NCI-H1930 (cell line): ENCODE results near the gene ZDHHC11B.
"Not testable (repeated sequence)": the region's sequence is repeated elsewhere in the genome, so short reads cannot be mapped to it uniquely, and the experiment has no call there.

Experiments used
- DNase-seq, 2 experiments: peaks; one replicate each; lab custom pipeline; 2025; lab: John Stamatoyannopoulos, UW

The ZDHHC11B gene

DNA sequence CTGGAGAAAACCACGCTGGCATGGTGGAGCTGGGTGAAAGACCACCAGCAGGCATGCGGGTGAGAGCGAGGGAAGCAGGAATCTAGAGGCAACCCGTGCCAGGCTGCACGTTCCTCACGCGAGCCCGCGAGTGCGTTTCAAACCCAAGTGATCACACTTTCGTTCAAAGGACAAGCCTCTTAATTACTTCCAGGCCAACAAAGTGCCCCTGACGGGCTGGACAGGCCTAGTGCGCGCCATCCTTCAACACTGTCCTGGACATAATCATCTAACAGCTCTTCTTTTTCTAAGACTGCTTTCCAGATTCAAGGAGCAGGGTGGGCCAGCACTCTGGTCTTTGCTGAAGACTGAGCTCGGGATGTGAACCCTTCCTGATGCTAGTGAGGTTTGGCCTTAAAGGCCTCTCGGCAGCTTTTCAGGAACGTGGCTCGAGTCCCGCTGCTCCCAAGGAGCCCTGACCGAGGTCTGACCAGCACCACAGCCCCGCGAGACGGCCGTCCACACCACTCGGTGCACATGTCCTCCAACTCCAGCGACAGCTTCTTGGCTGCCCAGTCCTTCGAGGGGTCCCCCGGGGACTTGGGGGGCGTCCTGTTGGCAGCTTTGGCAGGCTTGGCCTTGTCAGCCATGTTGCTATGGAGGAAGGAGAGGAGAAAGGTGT, 14.9 kb downstream of the ZDHHC11B start:
- not testable (repeated sequence) for DNase-seq

DNA sequence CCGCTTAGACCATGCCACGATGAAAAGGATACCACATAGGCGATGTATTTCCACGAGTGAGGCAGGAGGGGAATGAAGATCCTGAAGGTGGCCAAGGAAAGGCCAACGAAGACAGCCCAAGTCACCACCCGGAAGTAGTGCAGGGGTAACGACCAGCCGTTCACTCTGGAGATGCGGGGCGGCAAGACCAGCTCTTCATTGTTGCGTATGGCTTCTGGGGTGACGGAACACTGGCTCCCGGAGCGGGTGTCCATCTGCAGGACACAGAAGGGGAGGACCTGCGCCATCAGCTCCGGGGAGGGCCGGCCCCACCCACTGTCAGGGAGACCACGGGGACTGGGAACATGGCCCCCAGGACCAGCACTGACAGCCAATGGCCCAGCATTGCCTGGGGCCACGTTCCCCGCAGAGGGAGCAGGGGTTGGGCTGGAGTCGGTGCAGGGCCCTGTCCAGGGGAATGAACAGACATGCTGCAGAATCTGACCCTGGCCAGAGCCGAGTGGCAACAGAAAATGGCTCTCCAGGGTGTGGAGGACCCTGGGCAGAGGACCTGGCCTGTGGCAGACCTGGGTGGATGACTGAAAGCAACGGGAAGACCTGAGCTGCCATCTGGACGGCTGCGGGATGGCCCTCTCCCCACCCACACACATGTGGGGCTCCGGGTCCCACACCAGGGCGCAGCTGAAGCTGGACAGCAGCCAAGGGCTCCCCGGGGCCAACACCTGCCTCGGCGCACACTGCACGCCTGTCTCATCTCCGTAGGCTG, 17.7 kb downstream of the ZDHHC11B start:
- DNase-seq: no peak

DNA sequence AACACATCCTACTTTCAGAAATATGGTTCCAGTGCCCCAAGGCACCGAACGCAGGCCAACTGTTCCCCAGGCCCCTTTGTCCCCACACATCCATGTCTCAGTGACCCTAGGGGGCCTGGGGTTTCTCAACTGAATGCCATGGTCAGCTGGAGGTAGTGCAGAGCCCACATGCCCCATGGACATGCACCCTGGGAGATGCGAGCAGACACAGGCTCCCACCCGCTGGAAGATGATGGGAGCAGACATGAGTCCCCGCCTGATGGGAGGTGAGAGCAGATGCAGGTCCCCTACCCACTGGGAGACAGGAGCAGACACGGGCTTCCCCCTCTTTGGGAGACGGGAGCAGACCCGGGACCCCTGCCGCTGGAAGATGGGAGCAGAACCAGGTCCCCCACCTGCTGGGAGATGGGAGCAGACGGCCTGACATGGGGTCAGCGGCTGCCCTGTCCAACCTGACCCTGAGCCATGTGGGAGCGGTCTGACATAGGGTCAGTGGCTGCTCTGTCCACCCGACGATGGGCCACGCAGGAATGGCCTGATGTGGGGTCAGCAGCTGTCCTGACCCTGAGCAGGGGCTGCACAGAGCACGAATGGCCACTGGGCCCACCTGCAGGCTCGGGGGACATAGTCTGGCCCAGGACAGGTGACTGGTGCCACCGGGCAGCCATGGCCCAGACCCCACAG, 18.4 kb downstream of the ZDHHC11B start:
- no peak for DNase-seq

DNA sequence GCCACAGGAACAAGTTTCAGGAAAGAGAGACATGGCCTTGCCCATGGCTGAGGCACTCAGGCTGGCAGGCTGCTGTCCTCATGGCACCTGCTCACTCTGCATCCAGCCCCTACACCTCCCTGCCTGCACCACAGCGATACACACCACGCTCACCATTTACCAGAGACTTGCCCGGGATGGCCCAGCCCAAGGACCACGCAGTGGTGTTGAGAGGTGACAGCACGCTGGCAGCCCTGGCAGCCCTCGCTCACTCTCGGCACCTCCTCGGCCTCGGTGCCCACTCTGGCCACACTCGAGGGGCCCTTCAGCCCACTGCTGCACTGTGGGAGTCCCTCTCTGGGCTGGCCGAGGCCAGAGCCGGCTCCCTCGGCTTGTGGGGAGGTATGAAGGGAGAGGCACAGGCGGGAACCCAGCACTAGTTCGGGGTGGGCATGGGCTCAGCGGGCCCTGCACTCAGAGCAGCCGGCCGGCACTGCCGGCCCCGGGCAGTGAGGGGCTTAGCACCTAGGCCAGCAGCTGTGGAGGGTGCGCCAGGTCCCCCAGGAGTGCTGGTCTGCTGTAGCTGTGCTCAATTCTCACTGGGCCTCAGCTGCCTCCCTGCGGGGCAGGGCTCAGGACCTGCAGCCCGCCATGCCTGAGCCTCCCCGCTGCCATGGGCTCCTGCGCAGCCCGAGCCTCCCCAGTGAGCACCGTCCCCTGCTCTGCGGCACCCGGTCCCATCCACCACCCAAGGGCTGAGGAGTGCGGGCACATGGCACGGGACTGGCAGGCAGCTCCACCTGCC, 20.3 kb downstream of the ZDHHC11B start:
- DNase-seq: no peak

DNA sequence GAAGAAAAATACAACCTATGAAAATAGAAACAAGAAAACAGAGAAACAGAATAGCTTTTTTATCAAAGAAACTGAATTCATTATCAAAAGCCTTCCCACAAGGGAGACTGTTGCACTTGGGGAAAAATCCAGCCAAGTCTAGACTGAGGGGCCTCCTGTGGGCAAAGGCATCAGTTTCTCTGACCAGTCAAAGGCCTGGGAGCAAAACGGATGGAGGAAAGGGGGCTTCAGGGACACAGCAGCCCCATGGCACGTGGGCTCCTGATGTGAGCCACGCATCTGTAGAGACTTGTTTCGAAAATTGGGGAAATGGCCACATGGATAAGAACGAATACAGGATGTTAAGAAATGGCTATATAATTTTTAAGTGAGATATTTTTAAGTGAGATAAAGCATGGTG, 21.1 kb downstream of the ZDHHC11B start:
- DNase-seq: no peak

DNA sequence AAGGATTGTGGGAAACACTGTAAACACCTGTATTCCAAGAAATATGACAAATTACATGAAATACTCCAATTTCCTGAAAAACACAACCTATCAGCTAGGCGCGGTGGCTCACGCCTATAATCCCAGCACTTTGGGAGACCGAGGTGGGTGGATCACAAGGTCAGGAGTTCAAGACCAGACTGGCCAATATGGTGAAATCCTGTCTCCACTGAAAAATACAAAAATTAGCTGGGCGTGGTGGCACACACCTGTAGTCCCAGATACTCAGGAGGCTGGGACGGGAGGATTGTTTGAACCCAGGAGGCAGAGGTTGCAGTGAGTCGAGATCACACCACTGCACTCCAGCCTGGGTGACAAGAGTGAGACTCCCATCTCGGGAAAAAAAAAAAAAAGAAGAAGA, 21.5 kb downstream of the ZDHHC11B start:
- DNase-seq: not testable (repeated sequence)

DNA sequence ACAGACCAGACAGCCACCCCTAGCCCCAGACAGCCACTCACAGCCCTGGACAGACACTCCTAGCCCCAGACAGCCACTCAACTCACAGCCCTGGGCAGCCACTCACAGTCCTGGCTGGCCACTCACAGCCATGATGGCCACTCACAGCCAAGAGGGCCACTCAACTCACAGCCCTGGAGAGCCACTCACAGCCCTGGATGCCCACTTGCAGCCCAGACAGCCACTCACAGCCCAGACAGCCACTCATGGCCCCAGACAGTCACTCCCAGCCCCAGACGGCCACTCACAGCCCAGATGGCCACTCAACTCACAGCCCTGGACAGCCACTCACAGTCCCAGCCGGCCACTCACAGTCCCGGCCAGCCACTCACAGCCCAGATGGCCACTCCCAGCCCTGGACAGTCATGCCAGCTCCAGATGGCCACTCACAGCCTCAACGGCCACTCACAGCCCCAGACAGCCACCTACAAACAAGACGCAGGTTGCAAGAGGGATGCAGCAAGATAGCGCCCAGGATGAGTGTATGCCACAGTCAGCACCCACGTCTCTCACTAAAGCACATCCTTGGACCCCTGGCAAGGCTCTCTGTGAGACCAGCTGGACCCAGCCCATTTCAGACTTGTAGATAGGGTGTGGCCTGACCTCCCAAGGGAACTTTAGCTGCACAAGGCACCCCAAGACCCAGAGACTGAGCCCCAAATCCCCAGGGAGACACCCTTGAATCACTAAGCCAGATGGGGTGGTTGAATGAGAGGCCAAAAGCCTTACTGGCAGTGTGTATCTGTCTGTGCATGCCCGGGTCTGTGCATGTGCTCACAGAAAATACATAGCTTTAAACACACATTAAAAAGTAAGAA, 22.4 kb downstream of the ZDHHC11B start:
- DNase-seq: no peak

DNA sequence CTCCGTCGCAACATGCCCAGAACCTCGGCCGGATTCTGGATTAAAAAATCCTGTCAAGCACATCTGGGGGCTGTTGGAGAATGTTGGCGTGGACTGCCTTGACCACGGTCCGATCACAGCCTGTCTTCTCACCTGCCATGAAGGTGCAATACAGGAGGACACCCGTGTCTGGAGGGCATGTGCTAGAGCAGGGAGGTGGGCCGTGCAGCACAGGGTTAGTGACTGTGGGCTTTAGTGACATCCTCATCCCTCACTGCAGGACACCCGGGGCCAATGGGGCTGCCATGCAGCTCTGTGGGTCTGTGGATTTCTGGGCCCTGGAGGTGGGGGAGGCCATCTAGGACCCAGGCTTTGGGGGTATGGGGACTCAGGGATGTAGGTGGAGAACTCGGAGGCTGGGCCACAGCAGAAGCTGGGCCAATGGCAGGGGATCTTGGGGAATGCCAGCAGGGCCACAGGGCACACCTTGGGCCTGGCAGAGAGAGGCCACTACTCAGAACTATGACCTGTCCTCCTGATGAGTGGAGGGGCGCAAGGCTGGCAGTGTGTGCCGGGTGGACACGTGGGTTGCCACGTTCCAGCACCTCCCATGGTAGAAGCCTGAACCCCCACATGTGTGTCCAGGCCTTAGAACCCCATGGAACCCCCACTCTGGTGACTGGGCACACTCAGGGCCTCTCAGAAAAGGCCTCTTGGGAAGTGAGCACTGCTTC, 23.3 kb downstream of the ZDHHC11B start:
- DNase-seq: no peak

DNA sequence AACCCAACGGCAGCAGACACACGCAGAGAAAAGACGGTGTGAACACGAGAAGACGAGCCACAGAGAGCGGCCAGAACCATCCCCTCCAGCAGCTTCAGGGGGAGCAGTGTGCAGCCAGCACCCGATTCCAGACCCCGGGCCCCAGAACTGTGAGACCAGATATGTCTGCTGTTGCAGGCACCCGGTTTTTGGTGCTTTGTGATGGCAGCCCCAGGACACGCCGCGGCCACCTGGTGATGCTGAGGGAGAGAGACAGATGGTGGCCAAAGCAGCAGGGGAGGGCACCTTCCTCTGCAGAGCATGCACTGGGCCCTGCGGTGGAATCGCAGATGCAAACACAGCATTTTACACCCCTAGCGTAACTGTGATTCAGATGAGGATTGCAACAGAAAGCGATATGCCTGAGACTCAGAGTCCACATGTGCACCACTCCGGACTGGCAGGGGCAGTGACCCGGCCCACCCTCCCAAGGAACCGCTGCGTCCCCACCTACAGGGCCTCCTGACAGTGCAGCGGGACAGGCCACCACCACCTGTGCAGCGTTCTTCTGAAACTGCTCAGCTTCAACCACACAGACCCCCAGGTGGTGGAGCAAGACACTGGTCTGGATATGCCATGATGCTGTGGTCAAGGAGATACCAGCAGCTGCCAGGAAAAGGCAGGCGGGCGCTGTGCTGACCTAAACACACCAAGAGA, 24.0 kb downstream of the ZDHHC11B start:
- no peak for DNase-seq

DNA sequence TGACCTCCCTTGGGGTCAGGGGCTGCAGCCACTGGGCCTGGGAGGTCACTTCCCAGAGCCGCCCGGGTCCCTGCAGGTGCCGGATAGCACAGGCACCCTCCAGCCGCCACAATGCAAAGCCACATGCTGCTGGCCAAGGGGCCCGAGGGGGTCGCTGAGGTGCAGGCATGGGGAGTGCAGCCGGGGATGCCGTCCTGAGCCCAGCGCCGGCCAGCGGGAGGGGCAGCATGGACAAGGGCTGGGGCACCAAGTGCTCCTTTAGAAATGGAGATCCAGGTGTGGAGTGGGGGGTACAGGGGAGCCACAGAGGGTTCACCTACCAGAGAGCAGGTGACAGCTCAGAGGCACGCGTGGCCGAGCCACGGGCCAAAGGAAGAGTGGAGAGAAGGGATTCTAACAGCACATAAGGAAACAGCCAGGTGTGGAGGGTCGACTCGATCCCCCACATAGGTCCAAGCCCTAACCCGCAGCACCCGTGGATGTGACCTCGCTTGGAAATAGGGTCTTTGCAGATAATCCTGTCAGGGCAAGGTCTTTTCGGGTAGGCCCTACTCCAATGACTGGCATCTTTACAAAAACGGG, 24.7 kb downstream of the ZDHHC11B start:
- DNase-seq: no peak

DNA sequence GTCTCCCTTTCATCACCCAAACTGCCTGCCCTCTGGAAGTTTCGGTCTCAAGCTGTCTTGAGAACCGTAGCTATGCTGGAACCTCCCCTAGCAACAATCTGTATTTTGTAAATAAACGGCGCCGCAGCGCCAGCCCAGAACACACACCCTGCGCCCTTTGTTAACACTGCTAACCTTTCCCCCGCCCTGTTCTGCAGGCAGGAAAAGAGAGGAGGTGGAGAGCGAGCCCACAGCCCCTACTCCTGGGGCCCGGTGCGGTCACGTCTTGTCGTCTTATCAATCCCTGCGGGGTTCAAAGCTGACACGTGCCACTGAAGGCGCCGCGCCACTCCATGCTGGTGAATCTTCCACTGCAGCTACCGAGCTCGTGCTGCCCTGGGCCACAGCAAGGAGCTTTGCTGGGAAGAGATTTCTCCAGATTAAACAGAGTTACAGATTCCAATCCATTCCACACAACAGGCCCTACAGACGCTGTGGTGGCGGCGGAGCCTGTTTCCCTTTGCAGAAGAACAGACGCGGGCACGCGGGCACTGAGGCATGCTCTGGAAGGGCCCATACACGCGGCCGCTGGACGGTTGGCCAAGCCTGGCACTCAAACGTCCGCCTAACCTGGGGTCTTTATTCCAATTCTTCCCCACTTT, 25.3 kb downstream of the ZDHHC11B start:
- DNase-seq: no peak

DNA sequence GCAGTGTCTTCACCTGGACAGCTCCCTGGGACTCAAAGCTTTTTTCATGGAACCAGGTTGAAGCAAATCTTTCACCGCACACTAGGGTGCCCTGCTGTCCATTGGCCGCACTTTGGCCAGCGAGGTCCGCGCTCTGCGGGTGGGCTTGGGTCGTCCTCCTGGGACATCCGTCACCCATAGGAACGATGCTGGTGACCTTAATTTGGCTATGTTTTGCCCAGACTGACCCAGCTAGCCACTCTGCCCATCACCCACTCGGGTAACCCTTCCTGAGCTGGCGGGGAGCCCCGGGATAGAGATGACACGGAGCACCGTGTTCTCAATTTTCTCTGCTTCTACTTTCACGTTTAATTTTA, 25.9 kb downstream of the ZDHHC11B start:
- no peak for DNase-seq

DNA sequence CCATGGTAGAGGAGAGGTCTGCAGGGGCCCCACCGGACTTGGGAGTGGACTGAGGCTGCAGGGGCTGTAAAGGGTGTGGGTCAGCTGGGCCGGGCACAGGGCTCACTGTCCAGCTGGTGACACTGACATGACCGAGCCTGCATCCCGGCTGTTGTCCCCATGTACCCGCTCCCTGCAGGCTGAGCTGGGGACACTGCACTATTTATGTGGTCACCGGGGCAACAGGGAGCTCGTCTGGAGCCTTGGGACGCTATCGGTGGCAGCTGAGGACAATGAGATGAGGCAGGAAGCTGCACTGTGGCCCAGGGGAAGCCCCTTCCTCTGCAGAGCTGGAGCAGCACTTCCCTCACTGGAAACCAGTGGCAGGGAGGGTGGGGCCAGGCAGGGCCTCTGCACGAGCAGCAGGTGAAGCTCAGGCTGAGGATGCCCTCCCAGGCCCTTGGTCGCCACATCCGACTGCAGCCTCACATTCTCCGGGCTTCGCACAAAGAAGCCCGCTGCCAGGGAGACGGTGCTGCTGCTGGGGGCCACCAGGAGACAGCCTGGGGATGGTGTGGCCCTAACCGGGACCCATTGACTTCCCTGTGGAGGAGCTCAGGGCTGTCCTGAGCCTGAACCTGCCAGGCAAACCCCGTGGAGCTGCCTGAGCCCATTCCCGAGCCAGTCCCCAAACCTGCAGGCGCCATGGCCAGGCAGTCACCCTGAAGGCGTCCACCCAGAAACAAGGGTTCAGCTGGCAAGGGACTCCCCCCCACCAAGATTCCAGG, 26.4 kb downstream of the ZDHHC11B start:
- DNase-seq: no peak

DNA sequence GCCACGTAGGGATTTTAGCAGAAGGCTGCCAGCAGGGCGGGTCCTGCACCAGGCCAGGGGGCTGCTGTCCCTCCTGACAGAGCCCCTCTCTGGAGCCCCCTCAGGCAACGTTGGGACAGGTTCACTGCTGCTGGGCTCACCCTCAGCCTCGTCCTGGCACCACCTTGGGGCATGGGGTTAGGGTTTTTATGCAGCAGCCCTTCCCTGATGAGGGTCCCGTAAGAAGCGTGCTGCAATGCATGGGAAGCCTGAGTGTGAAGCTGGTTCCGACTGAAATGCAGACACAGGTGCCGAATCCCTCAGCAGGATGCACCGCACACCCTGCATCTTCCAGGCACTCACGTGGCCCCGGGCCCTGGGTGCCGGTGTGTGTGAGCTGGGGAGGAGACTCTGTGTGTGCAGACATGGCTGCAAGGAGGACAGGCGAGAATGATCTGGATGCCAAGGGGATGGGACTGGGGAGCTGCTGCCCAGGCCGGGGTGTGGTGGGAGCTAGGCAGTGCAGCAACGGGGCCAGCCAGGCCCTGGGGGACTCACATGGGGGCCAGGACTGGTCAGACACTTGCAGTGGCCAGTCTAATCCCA, 27.1 kb downstream of the ZDHHC11B start:
- no peak for DNase-seq

DNA sequence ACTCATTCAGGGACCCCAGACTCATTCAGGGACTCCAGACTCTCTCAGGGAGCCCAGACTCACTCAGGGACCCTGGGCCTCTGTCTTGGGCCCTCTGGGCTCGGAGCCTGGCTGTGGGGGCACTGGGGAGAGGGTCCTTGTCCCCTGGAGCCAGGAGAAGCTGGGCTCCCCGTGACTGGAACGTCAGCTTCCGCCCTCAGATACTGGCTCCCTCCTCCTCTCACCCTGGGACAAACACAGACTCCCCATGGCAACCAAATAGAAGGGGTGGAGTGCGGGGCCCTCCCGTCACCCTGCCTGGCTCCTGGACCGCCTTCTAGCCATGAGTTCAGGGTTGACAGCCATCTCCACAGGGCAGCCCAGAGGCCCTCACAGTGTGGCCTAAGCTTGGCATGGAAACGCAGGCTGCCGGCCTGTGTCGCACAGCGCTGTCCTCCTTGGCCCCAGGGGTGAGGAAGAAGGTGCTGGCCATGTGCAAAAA, 27.6 kb downstream of the ZDHHC11B start:
- no peak for DNase-seq

DNA sequence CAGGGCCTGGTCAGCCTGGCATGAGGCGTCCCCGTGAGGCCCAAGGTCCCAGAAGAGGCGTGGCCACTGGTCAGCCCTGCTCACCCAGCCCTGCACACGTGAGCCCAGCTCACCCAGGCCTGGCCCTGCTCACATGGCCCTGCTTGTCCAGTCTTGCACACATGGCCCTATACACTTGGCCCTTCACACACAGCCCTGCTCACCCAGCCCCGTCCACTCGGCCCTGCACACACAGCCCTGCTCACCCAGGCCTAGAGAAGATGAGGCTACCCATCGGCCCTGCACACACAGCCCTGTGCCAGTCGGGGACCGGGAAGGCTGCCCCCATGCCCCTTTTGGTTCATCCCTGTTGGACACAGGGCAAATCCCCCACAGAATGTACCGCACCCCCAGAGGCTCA, 28.4 kb downstream of the ZDHHC11B start:
- no peak for DNase-seq

DNA sequence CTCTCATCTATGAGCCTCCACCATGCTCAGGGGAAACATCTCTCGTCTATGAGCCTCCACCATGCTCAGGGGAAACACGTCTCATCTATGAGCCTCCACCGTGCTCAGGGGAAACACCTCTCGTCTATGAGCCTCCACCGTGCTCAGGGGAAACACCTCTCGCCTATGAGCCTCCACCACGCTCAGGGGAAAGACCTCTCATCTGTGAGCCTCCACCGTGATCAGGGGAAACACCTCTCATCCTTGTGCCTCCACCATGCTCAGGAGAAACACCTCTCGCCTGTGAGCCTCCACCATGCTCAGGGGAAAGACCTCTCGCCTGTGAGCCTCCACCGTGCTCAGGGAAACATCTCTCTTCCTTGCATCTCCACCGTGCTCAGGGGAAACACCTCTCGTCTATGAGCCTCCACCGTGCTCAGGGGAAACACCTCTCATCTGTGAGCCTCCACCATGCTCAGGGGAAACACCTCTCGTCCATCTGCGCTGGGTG, 30.3 kb downstream of the ZDHHC11B start:
- DNase-seq: not testable (repeated sequence)
